GM18517 (cell line): Measurements from ENCODE around the gene DNM3.

Experiments
- ATAC-seq: cut with Tn5 transposase; IDR thresholded peaks from one replicate; pipeline ENCODE4 v1.9.1; 2021; ENCODE audit warnings: mild to moderate bottlenecking, moderate library complexity; ENCODE audit not compliant: unreplicated experiment

DNM3 gene

DNA sequence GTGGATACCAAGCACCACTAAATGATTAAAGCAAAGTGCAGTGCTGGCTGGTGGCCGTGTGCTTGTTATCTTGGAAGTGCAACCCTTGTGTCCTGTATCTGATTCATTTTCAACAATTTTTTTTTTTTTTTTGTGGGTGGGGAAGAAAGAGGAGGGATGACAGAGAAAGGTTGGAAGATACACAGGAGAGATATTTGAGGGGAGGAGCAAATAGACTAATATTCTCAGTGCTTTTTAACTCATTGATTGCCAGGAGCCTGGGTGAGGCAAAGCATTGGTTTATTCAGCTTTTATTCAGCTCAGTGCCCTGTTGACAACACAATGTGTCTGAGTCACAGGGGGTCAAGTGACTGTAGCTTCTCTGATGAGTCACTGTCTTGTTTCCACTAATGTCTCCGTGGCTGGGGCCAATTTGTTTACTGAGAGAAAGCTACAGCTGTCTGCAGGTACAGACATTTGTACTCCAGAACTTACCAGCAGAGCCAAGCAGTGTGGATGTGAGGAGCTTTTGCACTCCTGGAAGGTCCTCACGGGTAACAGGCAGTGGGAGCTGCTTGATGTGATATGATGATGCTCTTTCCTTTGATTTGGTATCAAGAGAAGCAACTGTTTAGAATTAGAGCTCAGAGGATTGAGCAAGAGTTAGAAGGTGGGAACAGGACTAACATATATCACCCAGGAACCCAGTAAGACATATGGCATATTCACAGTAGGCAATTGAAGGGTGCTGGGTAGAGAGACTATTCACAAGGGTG is 23.6 kb upstream of the DNM3 start:
- ATAC-seq, result no peak

DNA sequence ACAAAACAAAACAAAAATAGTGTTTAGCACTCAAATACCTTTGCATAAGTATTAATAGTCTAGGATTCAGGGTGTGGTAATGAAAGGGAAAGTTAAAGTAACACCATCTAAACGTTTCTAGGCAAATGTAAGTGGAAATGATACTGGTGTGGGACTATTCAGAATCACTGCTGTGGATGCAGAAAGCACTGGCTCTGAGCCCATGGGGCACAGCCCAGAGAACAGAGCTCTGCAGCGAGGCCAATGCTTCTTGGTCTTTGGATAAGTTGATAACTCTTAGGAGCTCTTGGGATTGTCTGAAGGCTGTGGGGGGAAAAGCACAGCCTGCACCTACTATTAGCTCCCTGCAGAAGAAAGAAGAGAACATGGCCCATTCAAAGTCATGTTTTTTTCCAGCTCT is 21.4 kb upstream of the DNM3 start:
- no peak for ATAC-seq

DNA sequence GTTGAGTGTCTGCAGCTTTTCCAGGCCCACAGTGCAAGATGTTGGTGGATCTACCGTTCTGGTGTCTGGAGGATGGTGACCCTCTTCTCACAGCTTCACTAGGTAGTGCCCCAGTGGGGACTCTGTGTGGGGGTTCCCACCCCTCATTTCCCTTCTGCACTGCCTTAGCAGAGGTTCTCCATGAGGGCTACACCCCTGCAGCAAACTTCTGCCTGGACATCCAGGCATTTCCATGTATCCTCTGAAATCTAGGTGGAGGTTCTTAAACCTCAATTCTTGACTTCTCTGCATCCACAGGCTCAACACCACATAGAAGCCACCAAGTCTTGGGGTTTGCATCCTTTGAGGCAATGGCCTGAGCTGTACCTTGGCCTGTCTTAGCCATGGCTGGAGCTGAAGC is 14.3 kb upstream of the DNM3 start:
- ATAC-seq, result no peak

DNA sequence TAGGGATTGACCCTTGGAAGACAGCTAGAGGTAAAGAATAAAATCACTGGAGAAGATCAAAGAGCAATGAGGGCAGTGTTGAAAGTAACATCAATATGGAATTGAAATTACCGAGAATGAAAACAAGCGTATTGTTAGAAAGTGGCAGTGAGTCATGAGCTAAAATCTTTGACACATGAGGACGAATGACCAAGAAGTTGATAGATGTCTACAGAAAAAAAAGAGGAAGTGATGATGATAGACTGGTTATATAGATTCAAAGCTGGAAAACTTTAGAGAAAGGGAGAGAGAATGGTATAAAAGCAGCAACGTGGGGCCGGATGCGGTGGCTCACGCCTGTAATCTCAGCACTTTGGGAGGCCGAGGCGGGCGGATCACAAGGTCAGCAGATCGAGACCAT is 12.5 kb upstream of the DNM3 start:
- no peak for ATAC-seq

DNA sequence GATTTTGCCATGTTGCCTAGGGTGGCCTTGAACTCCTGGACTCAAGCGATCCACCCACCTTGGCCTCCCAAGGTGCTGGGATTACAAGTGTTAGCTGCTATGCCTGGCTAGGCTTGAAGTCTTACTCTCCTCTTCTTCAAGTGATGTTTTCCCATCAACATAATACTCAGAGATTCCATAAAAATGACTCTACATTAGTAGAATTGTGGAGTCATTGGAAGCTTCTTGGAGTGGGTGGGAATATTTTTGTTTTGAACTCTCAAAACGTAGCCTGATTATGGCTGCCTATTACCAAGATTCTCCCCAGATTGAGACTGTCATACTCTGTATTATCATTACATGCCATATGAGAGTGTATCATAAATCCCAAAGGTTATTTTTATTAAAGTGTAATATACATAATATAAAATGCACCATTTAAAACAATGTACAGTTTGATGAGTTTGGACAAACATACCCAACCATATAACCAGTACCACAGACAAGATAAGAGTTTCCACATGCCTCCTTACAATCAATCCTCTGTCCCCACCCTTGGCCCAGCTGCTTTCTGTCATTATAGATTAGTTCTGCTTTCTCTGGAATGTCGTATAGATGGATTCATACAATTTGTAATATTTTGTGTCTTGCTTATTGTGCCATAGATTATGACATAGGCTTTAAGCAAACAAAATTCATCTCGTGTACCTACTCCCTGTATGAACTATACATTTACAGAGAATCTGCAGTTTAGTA is 8.0 kb upstream of the DNM3 start:
- no peak for ATAC-seq

DNA sequence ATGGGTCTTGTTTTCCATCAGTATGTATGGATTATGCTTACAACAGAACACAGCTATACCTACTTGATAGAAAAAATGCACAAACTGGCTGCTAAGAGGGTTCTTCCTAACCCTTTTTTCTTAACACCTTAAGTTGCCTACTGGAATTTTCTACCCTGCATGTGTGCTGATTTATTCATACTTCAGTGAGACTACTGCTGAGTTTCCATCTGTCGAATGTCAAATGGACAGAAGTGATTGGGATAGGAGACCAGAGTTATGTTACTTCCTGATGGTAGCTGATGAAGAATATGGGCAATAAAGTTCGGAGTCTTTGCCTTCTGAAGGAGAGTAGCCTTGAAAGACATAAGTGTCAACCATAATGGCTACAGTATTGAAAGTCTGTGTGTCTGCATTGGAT is 6.5 kb upstream of the DNM3 start:
- no peak for ATAC-seq

DNA sequence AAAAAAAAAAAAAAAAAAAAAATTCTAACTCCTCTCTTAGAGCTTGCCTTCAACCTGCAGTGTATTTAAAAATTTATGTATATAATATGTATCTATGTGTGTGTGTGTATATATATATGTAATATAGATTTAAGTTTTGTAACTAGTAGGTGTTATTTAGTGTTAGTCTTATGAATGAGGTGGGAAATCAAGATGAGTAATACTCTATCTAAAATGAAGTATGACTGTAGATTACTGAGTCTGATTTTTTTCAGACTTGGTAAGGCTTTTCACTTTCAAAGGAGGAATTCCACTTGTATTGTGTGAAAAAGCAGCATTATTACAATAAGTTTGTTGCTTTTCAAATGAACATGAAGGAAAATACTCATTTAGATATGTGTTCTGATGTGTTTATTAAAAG is 5.4 kb upstream of the DNM3 start:
- ATAC-seq, result no peak

DNA sequence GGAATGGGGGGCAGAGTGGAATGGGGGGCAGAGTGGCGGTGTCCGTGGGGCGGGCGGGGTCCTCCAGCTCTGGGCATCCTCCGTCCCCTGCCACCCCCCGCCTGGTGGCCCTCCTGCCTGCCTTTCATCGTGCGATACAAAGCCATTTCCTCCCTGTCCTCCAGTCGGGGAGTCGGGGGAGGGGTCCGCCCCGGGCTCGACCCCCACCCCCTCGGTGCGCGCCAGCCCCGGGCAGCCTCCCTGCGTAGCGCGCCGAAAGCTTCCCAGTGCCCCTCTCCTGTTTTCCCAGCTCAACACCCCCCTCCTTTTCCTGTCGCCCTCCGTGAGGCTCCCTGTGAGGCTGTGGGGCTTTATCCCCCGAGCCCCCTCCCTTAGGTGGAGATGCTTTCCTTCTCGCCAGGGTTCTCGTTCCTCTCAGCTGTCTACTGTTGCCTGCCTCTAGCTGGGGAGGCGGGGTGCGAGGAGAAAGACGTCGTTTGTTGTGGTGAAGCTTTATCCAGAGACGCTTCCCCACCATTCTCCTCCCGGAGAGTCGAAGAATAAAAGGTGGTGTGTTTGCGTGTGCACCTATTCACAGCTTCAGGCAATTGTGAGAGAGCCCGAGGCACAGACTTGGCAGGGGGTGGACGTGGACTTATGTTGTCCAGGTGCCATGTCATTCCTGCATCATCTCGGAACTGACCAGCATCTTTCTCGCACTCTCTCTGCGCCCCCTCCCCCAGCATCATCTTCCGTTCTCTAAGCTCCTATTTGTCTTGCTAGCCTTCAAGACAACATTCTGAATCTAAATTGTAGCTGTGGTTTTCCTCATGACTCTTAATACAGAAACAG is 848 bp downstream of the DNM3 start:
- no peak for ATAC-seq

DNA sequence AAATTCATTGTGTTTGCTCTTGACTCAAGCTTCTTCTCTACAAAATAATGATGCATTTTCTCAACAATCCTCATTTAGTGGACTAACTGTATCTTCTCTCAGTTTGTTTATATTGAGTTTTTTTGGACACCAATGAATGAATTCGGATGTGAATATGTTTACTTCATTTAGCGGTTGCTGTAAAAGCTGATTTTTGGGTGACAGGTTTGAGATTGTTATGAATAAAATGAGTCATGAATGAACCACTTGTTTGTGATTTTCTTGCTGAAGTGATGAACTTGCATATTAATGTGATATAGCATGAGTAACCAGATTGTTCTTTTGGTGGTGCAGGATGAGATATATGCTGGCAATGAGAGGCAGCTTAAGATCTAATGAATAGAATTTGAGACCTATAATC is 3.1 kb downstream of the DNM3 start:
- no peak for ATAC-seq

DNA sequence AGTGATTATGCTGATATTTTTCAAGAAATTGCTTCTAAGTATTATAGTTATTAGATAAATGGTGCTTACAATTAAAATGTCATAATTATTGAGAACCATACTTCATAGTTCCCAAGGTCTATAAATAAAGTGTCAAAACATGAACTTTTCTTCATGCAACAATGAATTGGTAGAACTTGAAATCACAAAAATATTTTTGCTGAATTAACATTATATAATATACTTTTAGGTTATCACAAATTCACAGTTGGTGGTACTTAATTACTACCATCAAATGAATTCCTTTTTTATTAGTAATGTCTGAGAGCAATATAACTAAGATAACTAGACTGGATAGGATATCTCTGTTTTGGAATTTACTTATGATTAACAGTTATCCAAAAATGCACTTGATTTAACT is 4.7 kb downstream of the DNM3 start:
- no peak for ATAC-seq

DNA sequence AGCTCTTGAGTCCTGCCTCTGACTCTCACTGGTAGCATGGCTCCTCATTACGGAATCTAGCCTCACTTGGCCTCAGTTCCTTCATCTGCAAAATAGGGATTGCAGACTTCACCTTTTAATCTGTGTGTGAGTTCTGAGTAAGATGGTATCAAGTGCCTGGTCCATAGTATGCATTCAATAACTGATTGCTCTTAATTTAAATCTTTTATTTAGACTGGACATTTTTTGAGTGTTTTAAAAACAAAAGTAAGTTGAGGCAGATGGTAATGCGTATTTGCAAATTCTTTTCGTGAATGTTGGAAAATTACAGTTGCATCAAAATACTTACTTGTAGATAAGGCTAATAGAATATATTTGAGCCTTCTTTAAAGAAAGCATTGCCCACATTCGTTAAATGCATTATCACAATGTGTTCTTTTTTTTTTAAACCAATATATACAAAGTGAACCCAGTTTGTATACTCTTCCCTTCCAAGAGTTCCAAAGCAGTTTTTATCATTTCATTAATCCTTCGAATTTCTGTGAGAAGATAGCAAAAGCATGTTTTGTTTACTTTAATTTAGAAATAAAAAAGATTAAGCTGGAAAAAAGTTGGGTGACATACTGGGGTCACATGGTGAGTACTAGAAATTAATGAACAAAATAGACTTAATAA is 8.1 kb downstream of the DNM3 start:
- no peak for ATAC-seq

DNA sequence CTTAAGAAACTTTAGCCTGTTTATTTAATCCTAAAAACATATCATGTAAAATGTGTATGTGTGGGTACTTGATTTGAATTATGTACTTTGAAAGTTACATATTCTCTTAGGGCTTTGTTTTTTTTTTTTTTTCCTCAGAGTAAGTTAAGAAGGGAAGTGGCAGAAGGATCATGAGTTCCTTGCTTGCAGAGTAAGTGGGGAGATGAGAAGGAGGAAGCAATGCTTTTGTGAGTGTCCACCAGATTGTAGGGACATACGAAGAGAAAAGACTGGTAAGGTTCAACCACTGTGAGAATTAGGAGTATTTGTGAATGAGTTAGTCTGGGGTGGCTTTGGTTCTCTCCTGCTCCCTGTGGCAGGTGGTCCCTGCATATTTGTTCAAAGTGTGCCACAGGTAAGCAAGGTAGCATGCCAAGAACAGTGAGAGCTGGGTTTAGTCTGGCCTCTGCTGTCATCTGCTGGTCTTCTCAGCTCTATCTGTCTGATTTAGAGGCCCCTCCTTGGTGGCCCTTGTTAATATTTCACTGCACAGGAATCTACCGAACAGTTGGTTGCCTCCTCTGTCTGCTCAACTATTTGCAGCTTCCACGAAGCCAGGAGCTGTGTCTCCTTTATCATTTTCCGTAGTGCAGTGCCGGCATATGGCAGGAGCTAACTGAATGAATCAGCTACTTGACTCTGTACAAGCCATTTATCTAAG is 9.5 kb downstream of the DNM3 start:
- ATAC-seq, result no peak

DNA sequence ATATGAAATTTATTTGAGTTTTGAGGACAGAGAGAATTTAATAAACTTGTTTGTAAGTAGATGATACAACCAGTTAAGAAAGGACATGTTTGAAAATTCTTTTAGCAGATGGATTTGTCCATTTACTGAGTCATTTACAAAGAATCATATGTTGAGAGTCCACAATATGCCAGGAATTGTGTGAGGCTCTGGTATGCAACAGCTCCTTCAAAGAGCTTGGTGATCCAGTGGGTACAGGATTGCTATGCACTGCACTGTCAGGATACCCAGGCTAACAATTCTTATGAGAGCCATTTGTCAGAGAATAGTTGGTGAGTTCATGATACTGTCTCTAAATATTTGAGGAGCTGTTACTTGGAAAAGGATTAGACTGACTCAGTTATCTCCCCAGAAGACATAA is 11.0 kb downstream of the DNM3 start:
- ATAC-seq, result no peak

DNA sequence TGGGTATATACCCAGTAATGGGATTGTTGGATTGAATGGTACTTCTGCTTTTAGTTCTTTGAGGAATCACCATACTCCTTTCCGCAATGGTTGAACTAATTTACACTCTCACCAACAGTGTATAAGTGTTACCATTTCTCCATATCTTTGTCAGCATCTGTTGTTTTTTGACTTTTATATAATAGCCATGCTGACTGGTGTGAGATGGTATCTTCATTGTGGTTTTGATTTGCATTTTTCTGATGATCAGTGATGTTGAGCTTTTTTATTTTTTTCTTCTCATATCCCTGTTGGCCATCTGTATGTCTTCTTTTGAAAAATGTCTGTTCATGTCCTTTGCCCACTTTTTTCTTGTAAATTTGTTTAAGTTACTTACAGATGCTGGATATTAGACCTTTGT is 14.1 kb downstream of the DNM3 start:
- no peak for ATAC-seq

DNA sequence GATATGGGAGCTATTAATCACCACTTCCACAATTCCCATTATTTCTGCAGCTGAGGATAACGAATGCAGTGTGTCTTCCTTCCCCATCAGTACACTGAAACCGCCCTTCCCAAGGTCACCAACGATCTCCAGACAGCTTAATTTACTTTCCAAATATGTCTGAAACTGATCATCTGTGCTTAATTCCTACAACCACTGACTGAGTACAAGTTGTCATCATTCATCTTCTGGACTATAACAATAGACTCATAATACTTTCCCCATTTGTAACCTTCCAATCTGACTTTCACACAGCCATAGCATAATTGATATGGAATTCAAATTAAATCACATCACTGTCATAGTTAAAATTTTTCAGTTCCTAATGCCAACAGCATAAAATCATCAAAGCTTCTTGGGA is 17.4 kb downstream of the DNM3 start:
- ATAC-seq, result no peak

DNA sequence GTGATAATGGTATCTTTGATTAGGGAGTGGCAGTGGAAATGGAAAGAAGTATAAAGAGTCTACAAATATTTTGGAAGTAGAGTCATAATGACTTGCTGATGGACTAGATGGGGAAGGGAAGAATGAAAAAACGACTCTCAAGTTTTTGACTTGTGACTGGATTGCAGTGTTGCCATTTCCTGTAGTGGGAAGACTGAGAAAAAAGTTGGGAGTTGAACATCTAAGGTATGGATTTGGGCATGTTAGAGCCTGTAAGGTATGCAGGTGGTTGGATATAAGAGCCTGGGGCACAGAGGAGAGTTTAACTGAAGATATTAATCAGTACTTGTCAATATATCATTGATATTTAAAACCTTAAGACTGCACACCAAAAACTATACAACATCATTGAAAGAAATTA is 19.4 kb downstream of the DNM3 start:
- ATAC-seq, result no peak

DNA sequence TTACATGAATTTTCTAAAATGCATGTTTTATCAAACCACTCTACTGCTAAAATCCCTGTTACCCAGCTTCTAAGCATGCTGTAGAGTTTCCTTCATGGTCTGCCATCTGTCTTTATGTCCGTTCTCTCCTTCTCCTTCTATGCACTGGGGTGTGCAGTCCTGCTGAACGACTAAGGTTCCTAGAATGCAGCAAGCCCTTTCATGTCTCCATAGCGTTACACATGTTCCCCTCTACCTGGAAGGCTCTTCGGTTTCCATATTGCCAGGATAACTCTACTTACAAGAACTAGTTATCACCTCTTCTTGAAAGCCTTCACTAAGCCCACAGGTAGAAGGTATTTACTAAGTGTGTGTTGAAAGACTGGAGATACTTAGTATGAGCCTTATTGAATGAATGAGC is 22.2 kb downstream of the DNM3 start:
- no peak for ATAC-seq

DNA sequence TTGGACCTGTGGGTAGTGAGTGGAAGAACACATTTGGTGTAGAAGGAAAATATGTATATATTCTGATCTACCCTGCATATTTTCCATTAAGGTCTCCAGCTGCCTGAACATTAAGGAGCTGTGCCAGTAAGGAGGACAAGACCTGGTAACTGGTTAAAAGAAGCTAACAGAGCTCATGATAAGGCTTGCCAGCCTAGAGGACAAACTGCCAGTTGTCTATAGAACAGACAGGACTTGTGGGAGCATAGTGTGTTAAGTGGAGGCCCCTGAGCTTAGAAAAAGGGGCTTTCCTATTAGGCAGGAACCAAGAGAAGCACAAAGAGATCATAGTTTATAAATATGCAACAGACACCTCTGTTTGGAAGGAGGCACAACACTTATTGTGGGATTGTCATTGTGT is 23.0 kb downstream of the DNM3 start:
- no peak for ATAC-seq

DNA sequence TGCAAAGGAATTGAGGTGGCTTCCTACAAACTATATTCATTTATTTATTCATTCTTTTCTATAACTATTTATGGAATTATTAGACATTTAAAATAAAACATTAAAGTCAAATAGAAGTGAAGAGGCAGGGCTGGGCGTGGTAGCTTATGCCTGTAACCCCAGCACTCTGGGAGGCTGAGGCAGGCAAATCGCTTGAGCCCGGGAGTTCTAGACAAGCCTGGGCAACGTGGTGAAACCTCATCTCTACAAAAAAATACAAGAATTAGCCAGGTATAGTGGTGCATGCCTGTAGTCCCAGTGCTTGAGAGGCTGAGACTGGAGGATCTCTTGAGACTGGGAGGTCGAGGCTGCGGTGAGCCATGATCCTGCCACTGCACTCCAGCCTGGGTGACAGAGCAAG is 23.8 kb downstream of the DNM3 start:
- ATAC-seq, result no peak

DNA sequence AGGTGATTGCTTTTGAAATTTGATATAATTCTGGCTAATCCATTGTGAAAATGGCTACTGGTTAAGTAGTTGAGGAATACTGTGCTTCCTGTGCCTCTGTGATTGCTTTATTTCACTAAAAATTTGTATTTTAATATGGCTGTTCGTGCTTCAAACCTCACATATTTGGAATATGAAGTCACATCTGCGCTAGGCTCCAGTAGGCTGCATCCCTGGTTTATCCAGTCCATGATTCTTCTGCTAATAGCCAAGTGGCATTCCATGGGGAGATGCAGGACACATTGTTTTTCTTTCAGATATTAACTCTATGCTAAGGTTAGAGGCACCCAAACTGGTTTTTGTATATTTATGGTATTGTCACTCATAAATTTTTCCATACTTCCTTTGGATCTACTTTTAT is 25.9 kb downstream of the DNM3 start:
- no peak for ATAC-seq
